ENCODE measurements around the gene RGS14. TPM values are rescaled to one million over a fixed set of nuclear protein-coding genes. Genes with fewer than 3 reads are reported as not detected.

Gene RGS14
- total and polyA plus RNA-seq, 4 experiments from 2014 or later, result 62.3 to 168 (median 132) TPM

- Histone ChIP-seq H3K4me1 (ENCODE audit: insufficient read depth, low read length) (peaks cover 61% of the 10 kb centered on the region), H3K4me3 (ENCODE audit: low read length in 2 of 2) (no peak overlapping the region), H3K9me3 (ENCODE audit: control insufficient read depth in 1 of 2, low read length in 2 of 2) (no peaks in the 10 kb centered on the region), H3K36me3 (ENCODE audit: insufficient read depth, low read length) (peaks cover 10% of the 10 kb centered on the region), H3K27me3 (ENCODE audit: insufficient read depth, low read length) (no peaks in the 10 kb centered on the region), H3K27ac (ENCODE audit: low read depth, low read length) (no peak overlapping the region)
- H3K27me3 Mint-ChIP-seq, result no peaks in the 10 kb centered on the region
- intact Hi-C loops (cut with micrococcal nuclease), result no loop called here
- POLR2A ChIA-PET (ENCODE audit: partially characterized antibody), result interaction anchor here (2.4 kb wide), 1 partner anchor 14 kb away, joined by 9 read pairs; no protein-coding TSS in a partner anchor
- no peak overlapping the region for H3K4me3 Mint-ChIP-seq
- peaks cover 38 to 72% (median 50%) of the 10 kb centered on the region in 4 donors for H3K4me1 Mint-ChIP-seq
- CTCF ChIA-PET (ENCODE audit: partially characterized antibody), result interaction anchor here (0.9 to 2.7 kb wide), 3 partner anchors 14 to 57 kb away, joined by 3 to 12 read pairs (median 3); no protein-coding TSS in a partner anchor
- H3K36me3 Mint-ChIP-seq, result peaks cover 0 to 21% of the 10 kb centered on the region in 2 donors
- H3K27ac Mint-ChIP-seq, result peak overlapping the region; percentile 19 to 81 (median 55)
- H3K9me3 Mint-ChIP-seq, result no peaks in the 10 kb centered on the region
- no peak for DNase-seq
Measured at GRCh38 chr5:177376107-177376506, 18.4 kb downstream of the RGS14 start.

DNA sequence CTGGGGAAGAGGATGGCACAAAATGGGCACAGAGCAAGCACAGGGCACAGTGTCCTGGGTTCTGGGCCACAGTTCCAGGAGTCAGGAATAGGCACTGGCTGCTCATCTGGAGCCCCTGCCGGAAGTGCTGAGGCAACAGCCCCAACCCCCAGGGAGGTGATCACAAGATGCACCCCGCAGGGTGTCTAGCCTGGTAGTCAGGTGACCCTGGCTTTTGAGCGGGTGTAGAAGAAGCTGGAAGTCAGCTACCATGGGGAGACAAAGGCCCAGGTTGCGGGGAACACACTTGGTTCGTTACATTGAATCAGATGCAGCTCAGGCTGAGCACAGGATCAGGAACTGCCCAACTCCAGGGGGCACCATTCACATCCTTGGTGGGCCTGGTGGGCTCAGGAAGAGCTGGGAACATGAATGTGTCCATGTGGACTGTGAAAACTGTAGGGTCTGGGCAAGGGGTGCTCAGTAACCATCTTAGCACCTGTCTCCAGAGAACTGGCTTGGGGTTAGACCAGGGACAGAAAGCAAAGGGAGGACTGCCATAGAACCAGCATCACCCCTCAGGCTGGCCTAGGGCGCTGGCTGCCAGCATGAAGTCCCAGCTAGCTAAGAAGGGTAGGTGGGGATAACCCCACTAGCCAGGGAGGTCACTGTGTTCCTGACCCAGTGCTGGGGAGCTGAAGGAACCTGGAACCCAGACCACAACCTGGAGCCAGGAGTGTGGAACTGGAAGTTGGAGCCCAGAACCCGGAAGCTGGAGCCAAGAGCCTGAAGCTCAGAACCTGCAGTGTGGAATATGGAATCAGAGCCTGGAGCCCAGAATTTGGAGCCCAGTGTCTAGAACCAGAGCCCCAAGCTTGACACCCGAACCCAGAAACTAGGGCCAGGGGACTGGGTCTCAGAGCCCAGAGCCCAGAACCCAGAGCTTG, 20.4 kb downstream of the RGS14 start:
- H3K27me3 ChIP-seq (ENCODE audit: insufficient read depth, low read length), result no peaks in the 10 kb centered on the region
- H3K4me3 Mint-ChIP-seq, result no peak overlapping the region
- H3K27ac ChIP-seq (ENCODE audit: low read depth, low read length), result no peak overlapping the region
- no peaks in the 10 kb centered on the region for H3K27me3 Mint-ChIP-seq
- peaks cover 0 to 9% of the 10 kb centered on the region in 2 donors for H3K36me3 Mint-ChIP-seq
- H3K9me3 ChIP-seq (ENCODE audit: control insufficient read depth in 1 of 2, low read length in 2 of 2), result no peaks in the 10 kb centered on the region
- H3K4me1 Mint-ChIP-seq, result peaks cover 20 to 62% (median 35%) of the 10 kb centered on the region in 4 donors
- H3K4me3 ChIP-seq (ENCODE audit: low read length in 2 of 2), result no peak overlapping the region
- ChIA-PET POLR2A (ENCODE audit: partially characterized antibody) (interaction anchor here (0.6 to 2.5 kb wide), 12 partner anchors 7 to 78 kb away, joined by 3 to 18 read pairs (median 4); partner anchors contain the start of genes GRK6, PRR7 and RGS14), CTCF (ENCODE audit: partially characterized antibody) (interaction anchor here (0.8 to 3.0 kb wide), 10 partner anchors 8 to 79 kb away, joined by 3 to 30 read pairs (median 5); no protein-coding TSS in a partner anchor)
- no peak for DNase-seq
- H3K36me3 ChIP-seq (ENCODE audit: insufficient read depth, low read length), result peaks cover 5% of the 10 kb centered on the region
- H3K9me3 Mint-ChIP-seq, result no peaks in the 10 kb centered on the region
- H3K4me1 ChIP-seq (ENCODE audit: insufficient read depth, low read length), result peaks cover 41% of the 10 kb centered on the region
- intact Hi-C loops (cut with micrococcal nuclease), result no loop called here
- H3K27ac Mint-ChIP-seq, result peak overlapping the region in 5 of 7 donors; percentile 6 to 64 (median 55)

- Mint-ChIP-seq H3K4me3 (peak overlapping the region in 4 of 8 donors; percentile 7 to 69 (median 56)), H3K9me3 (peaks cover 0 to 1% (median 0%) of the 10 kb centered on the region in 8 donors), H3K36me3 (peaks cover 0 to 5% of the 10 kb centered on the region in 2 donors), H3K27me3 (no peaks in the 10 kb centered on the region), H3K4me1 (peaks cover 15 to 54% (median 29%) of the 10 kb centered on the region in 4 donors), H3K27ac (peak overlapping the region; percentile 2 to 87 (median 68))
- intact Hi-C loops (cut with micrococcal nuclease), result loop anchor here (1.0 kb wide), 1 partner anchor 10 kb away; no protein-coding TSS in a partner anchor
- H3K9me3 ChIP-seq (ENCODE audit: control insufficient read depth in 1 of 2, low read length in 2 of 2), result no peaks in the 10 kb centered on the region
- ChIA-PET CTCF (ENCODE audit: partially characterized antibody) (interaction anchor here (0.8 to 3.0 kb wide), 12 partner anchors 10 to 78 kb away, joined by 3 to 30 read pairs (median 4); no protein-coding TSS in a partner anchor), POLR2A (ENCODE audit: partially characterized antibody) (interaction anchor here (0.9 to 2.5 kb wide), 13 partner anchors 8 to 77 kb away, joined by 3 to 18 read pairs (median 4); partner anchors contain the start of genes GRK6, PRR7 and RGS14)
- no peaks in the 10 kb centered on the region for H3K36me3 ChIP-seq (ENCODE audit: insufficient read depth, low read length)
- H3K4me1 ChIP-seq (ENCODE audit: insufficient read depth, low read length), result peaks cover 30% of the 10 kb centered on the region
- H3K4me3 ChIP-seq (ENCODE audit: low read length in 2 of 2), result no peak overlapping the region
- H3K27ac ChIP-seq (ENCODE audit: low read depth, low read length), result no peak overlapping the region
- peak in 1 of 5 donors; percentile 42 for DNase-seq
- no peaks in the 10 kb centered on the region for H3K27me3 ChIP-seq (ENCODE audit: insufficient read depth, low read length)
Measured at GRCh38 chr5:177378884-177379883, 21.5 kb downstream of the RGS14 start.

DNA sequence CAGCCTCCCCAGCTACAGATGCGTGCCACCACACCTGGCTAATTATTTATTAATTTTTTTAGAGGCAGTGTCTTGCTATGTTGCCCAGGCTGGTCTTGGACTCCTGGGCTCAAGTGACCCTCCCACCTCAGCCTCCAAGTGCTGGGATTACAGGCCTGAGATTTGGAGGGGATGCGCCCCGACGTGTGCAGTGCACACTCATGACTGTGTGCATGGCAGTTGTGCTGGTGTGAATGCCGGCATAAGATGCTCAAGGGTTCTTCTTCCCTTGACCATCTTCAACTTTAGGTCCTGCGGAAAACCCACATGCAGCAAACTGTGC, 23.0 kb downstream of the RGS14 start:
- Mint-ChIP-seq H3K27ac (no peak overlapping the region), H3K9me3 (peaks cover 0 to 1% (median 0%) of the 10 kb centered on the region in 8 donors), H3K27me3 (no peaks in the 10 kb centered on the region), H3K36me3 (no peaks in the 10 kb centered on the region), H3K4me3 (no peak overlapping the region), H3K4me1 (peaks cover 11 to 51% (median 24%) of the 10 kb centered on the region in 4 donors)
- H3K9me3 ChIP-seq (ENCODE audit: control insufficient read depth in 1 of 2, low read length in 2 of 2), result no peaks in the 10 kb centered on the region
- H3K4me3 ChIP-seq (ENCODE audit: low read length in 2 of 2), result no peak overlapping the region
- H3K27ac ChIP-seq (ENCODE audit: low read depth, low read length), result no peak overlapping the region
- intact Hi-C loops (cut with micrococcal nuclease), result no loop called here
- CTCF ChIA-PET (ENCODE audit: partially characterized antibody), result interaction anchor here (0.8 kb wide), 2 partner anchors 10 to 13 kb away, joined by 3 to 4 read pairs; no protein-coding TSS in a partner anchor
- peaks cover 25% of the 10 kb centered on the region for H3K4me1 ChIP-seq (ENCODE audit: insufficient read depth, low read length)
- no peaks in the 10 kb centered on the region for H3K36me3 ChIP-seq (ENCODE audit: insufficient read depth, low read length)
- no peaks in the 10 kb centered on the region for H3K27me3 ChIP-seq (ENCODE audit: insufficient read depth, low read length)
- POLR2A ChIA-PET (ENCODE audit: partially characterized antibody), result interaction anchor here (1.5 to 2.1 kb wide), 2 partner anchors 45 to 65 kb away, joined by 4 to 5 read pairs; partner anchors contain the start of gene GRK6
- no peak for DNase-seq

DNA sequence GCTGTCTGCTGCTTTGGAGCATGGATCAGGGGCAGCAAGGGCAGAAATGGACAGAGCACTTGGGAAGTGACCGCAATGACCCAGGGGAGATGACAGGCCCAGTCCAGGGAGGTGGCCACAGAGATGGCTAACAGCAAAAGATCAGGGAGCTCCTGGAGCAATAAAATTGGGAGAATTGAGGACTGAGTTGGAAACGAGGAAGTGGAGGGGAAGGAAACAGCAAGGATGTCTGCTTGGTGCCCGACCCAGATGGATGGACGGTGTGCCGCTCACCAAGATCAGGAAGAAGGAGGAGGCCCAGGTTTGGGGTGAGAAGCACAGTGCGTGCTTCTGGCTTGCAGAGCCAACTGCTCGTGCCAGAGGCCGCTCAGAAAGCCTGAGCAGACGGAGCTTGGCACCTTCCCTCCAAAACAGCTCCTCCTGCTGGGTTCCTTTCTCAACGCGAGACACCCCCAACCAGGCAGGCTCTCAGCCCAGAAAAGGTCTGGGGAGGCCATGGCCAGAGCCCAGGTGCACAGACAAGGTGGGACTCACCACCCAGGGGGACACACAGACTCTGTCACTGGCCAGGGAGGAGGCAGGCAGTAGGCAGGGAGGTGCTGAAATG, 24.8 kb downstream of the RGS14 start:
- H3K4me1 Mint-ChIP-seq, result peaks cover 11 to 58% (median 20%) of the 10 kb centered on the region in 4 donors
- DNase-seq, result peak in 1 of 5 donors; percentile 23
- CTCF ChIA-PET (ENCODE audit: partially characterized antibody), result interaction anchor here (0.9 to 9.6 kb wide), 9 partner anchors 8 to 119 kb away, joined by 3 to 295 read pairs (median 5); partner anchors contain the start of gene PFN3
- POLR2A ChIA-PET (ENCODE audit: partially characterized antibody), result interaction anchor here (1.3 to 2.3 kb wide), 2 partner anchors 10 to 20 kb away, joined by 4 to 14 read pairs; no protein-coding TSS in a partner anchor
- peaks cover 28% of the 10 kb centered on the region for H3K4me1 ChIP-seq (ENCODE audit: insufficient read depth, low read length)
- no peaks in the 10 kb centered on the region for H3K36me3 Mint-ChIP-seq
- intact Hi-C loops (cut with micrococcal nuclease), result no loop called here
- no peaks in the 10 kb centered on the region for H3K36me3 ChIP-seq (ENCODE audit: insufficient read depth, low read length)
- no peak overlapping the region for H3K4me3 ChIP-seq (ENCODE audit: low read length in 2 of 2)
- no peaks in the 10 kb centered on the region for H3K9me3 ChIP-seq (ENCODE audit: control insufficient read depth in 1 of 2, low read length in 2 of 2)
- peak overlapping the region in 3 of 7 donors; percentile 42 to 90 (median 76) for H3K27ac Mint-ChIP-seq
- H3K9me3 Mint-ChIP-seq, result peaks cover 0 to 1% (median 0%) of the 10 kb centered on the region in 8 donors
- H3K4me3 Mint-ChIP-seq, result no peak overlapping the region
- no peaks in the 10 kb centered on the region for H3K27me3 ChIP-seq (ENCODE audit: insufficient read depth, low read length)
- no peaks in the 10 kb centered on the region for H3K27me3 Mint-ChIP-seq
- no peak overlapping the region for H3K27ac ChIP-seq (ENCODE audit: low read depth, low read length)

- H3K4me1 ChIP-seq (ENCODE audit: insufficient read depth, low read length), result peaks cover 35% of the 10 kb centered on the region
- POLR2A ChIA-PET (ENCODE audit: partially characterized antibody), result interaction anchor here (1.3 to 2.3 kb wide), 2 partner anchors 10 to 19 kb away, joined by 4 to 14 read pairs; no protein-coding TSS in a partner anchor
- no peak overlapping the region for H3K27ac Mint-ChIP-seq
Measured at GRCh38 chr5:177383181-177383580, 25.5 kb downstream of the RGS14 start.

More at GRCh38 chr5:177383181-177383580, 25.5 kb downstream of the RGS14 start:
- Histone ChIP-seq H3K4me3 (ENCODE audit: low read length in 2 of 2) (no peak overlapping the region), H3K27me3 (ENCODE audit: insufficient read depth, low read length) (no peaks in the 10 kb centered on the region), H3K9me3 (ENCODE audit: control insufficient read depth in 1 of 2, low read length in 2 of 2) (no peaks in the 10 kb centered on the region), H3K27ac (ENCODE audit: low read depth, low read length) (no peak overlapping the region), H3K36me3 (ENCODE audit: insufficient read depth, low read length) (no peaks in the 10 kb centered on the region)
- DNase-seq, result peak in 1 of 5 donors; percentile 6
- no peak overlapping the region for H3K4me3 Mint-ChIP-seq
- intact Hi-C loops (cut with micrococcal nuclease), result no loop called here
- CTCF ChIA-PET (ENCODE audit: partially characterized antibody), result interaction anchor here (0.9 to 9.6 kb wide), 10 partner anchors 8 to 118 kb away, joined by 3 to 295 read pairs (median 5); partner anchors contain the start of gene PFN3
- no peaks in the 10 kb centered on the region for H3K36me3 Mint-ChIP-seq
- H3K27me3 Mint-ChIP-seq, result no peaks in the 10 kb centered on the region
- H3K4me1 Mint-ChIP-seq, result peaks cover 14 to 61% (median 23%) of the 10 kb centered on the region in 4 donors
- peaks cover 0 to 1% (median 0%) of the 10 kb centered on the region in 8 donors for H3K9me3 Mint-ChIP-seq
